Astrocyte of the spinal cord (primary cell): ENCODE data around the gene RGSL1.
A peak's percentile ranks its signal among the peaks of the same experiment; 100 is the strongest.

ENCODE experiments used
- DNase-seq: peaks from one replicate; pipeline ENCODE4 v3.0.0; 2011; ENCODE audit warnings: low read depth, low spot score
- H3K4me3 ChIP-seq: 2 replicates; pipeline ENCODE4 v1.5.1; 2011; ENCODE audit warnings: low read depth, mild to moderate bottlenecking, low read length, moderate library complexity
- CTCF ChIP-seq: IDR thresholded peaks from 2 replicates; pipeline ENCODE4 v1.5.1; 2012; ENCODE audit warnings: low read depth, mild to moderate bottlenecking, low read length, inconsistent platforms
- in situ Hi-C: cut with HindIII; loops from 2 replicates; pipeline ENCODE4 v1.10.0; 2017; ENCODE audit warnings: low sequenced_read_pairs

The RGSL1 gene

DNA sequence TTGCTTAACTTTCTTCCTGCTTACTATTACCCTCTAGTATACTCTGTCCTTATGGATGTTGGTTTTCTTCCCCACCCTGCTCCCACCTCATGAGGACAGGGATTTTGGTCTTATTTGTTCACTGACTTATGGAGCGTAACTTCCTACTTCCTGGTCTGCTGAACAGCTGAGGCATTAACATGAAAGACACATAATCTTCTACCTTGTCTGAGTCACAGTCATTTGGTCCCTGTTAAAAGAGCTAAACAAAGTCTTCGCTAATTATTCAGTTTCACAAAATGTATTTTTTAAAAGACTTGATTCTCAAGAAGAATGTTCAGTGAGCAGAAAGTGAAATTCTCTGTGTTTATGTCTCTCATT, 120.6 kb downstream of the RGSL1 start:
- H3K4me3 ChIP-seq: no peak overlapping the region
- in situ Hi-C loops: no loop called here
- no peak for TF ChIP-seq CTCF
- DNase-seq: no peak

- TF ChIP-seq CTCF: no peak
- no peak overlapping the region for H3K4me3 ChIP-seq
- in situ Hi-C loops: no loop called here
- no peak for DNase-seq
Measured at GRCh38 chr1:182574156-182574555, 124.2 kb downstream of the RGSL1 start.

DNA sequence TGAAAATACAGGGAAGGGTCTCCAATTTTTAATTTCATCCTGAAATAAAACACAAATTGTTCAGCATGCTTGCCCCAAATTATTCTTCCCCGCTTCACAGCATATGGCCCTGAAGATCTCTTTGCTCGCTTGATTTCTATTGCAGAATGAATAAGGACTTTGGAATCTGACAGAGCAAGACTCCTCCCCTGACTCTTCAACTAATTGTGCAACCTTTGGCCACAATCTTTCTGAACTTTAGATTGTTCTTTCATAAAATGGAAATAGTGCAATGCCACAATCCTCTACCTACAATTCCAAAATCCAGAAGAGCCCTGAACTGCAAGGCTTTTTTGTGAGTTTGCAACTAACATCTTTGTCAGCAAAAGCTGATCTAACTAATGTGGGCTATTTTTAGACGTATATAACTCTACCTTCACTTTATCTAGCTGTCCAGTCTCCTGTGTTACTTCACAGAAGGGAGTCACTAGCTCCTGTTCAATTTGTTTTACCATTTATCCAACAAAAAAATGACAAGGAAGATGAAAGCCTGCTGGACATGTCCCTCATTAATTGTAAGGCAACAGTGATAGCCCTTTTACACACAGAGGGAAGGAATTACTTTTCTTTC, 125.7 kb downstream of the RGSL1 start:
- DNase-seq: peak; percentile 35
- in situ Hi-C loops: no loop called here
- H3K4me3 ChIP-seq: no peak overlapping the region
- no peak for TF ChIP-seq CTCF

DNA sequence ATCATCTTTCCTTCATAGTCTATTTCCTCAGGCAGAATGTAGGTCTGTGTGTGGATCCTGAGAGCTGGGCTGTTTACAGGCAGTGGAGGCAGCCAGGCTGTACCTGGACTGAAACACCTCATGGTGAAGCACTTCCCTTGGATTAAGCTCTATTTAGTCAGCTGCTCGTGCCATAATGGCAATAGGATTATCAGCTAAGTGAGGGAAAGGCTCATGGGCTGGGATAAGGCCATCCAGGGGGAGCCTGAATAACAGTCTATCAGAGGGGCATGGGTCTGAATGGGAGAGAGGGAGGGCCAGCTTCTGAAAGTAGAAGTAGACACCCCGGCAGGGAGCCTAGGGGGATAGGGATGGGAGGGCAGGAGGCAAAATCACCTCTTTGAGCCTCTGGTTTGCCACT, 130.8 kb downstream of the RGSL1 start:
- TF ChIP-seq CTCF: no peak
- in situ Hi-C loops: no loop called here
- no peak for DNase-seq
- no peak overlapping the region for H3K4me3 ChIP-seq

- in situ Hi-C loops: no loop called here
- TF ChIP-seq CTCF: no peak
- no peak for DNase-seq
- no peak overlapping the region for H3K4me3 ChIP-seq
Measured at GRCh38 chr1:182584746-182585145, 134.8 kb downstream of the RGSL1 start.

GRCh38 chr1:182586380-182586779, 136.4 kb downstream of the RGSL1 start:
- H3K4me3 ChIP-seq: no peak overlapping the region
- no peak for TF ChIP-seq CTCF
- in situ Hi-C loops: no loop called here
- no peak for DNase-seq

DNA sequence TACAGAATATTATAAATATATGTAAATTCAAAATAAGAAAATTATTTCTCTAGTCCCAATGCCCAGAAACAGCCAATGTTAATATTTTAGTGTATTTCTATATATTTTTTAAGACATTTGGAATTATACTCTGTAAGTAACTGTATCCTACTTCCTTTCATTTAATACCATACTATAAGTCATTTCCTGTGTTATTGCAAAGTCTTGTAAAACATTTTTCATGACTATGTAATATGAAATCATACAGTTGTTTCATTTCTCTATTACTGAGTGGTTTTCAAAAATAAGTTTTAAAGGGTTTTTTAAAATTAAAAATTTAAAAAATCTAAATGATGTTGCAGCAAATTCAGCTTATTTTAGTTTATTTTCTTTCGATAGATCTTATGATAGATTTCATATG, 137.1 kb downstream of the RGSL1 start:
- no peak for TF ChIP-seq CTCF
- H3K4me3 ChIP-seq: no peak overlapping the region
- no peak for DNase-seq
- in situ Hi-C loops: no loop called here
